Measurements from ENCODE around the gene NEAT1.

Gene NEAT1

DNA sequence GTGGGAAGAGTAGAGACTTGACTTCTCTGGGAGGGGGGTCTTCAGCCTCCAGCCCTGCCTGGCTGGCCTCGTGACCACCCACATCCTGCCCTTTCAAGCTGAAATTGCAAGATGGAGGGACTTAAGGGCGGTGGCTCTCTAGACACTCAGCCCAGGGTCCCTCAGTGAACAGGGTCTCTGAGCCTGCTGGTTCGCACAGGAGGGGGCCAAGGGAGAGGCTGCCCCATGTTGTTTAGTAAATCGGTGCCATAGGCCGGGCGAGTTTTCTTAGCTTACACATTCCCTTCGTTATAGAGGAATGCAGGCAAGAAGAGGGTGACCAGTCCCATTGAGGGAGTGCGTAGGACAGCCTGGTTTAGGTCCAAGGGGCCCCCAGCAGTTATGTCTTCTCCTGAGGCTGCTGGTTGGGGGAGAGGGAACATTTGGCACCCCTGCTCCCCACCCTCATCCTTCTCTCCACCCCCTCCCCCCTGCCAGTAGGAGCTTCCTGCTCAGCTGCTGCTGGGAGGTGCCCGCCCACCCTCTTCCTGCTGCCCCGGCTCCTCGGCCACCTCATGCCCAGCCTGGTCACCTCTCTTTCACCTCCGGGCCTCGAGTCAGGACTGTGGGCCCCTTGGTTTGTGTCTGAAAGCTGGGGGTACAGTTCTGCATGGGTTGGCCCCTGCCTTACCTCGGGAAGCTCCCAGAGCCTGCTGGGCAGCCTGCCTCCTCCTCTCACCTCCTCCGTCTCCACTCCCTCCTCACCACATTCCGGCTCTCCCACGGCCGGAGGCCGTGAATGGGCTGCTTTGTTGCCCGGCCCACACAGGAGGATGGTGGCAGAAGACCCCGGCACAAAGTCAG lies 32.3 kb upstream of the NEAT1 start:
- DNase-seq = no peak

DNA sequence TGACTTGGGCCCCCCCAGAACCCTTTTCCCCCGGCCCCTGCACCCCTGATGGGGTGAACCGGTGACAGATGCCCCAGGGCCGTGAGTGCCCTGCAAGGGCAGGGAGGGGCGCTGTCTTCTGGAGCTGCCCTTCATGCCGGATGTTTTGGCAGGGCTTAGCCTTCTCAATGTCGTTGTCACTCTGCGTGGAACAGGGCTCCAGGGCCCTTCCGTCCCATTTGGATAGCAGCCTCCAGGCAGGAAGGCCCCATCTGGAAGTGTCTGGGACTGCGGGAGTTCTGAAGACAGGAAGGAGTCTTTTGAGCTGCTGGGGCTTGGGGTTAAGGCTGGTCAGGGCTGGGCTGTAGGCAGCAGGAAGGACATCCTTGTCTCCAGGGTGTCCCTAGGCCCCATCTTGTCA lies 31.6 kb upstream of the NEAT1 start:
- no peak for DNase-seq

DNA sequence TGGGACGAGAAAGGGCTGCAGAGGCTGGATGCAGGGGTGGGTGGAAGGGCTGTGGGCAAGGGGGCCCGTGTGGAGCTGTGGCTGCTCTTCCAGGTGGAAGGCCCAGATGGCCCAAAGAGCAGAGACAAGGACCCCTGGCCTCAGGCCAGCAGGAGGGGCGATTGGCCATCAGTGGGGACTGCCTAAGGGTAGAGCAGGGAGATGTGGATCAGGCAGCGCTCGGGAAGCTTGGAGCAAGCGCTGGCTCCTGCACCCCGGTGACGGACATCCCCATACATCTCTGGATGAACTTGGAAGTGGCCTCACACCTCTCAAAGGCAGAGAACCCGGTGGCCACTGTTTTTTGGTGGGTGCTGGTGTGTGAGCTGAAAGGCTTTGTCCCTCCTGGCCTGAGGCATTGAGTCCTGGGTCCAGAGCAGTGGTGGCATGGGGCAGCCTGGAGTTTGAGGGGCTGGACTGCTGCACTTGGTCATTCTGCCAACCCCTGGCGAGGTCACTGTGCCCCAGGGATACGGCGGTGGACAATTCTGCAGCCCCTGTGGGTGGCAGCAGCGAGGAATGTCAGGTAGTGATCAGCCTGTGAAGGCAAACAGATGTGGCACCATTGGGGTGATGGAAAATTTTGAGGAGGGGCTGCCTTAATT lies 30.3 kb upstream of the NEAT1 start:
- no peak for DNase-seq

DNA sequence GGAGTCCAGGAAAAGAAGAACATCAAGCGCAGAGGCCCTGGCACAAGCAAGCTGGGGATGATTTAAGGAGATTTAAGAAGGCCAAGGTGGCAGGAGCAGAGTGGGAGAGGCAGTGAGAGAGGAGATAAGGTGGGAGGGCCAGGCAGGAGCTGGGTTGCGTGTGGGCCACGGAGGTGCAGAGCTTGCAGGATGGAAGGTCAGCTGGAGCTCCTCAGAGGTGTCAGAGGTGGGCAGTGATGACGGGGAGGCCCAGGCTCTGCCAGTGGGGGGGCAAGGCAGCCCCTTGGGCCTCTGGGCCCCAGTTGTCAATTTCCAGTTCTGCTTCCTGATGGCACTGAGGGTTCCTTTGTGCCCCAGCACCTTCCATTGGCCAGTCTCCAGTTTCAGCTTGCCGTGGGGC lies 29.7 kb upstream of the NEAT1 start:
- no peak for DNase-seq

DNA sequence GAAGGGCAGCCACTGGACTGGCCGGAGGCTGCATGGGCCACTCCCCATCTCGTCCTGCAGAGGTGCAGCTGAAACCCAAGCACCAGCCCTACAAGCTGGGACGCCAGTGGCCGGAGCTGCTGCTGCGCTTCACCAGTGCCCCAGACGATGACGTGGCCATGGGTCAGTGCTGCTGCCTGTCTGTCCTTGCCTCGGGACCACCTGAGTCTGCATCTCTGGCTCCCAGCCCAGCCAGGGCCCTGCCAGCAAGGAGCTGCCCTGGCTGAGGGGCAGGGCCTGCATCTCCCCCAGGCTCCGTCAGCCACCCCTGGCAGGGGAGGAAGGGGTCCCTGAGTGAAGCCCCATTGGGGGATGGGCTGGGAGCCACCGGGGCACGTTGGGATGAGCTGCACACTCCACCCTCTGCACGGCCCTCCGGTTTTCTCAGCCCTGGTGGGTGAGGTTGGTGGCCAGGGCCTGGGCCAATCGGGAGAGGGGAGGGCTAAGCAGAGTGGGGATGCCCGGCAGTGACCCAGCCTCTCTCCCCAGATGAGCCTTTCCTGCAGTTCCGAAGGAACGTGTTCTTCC lies 29.0 kb upstream of the NEAT1 start:
- no peak for DNase-seq

DNA sequence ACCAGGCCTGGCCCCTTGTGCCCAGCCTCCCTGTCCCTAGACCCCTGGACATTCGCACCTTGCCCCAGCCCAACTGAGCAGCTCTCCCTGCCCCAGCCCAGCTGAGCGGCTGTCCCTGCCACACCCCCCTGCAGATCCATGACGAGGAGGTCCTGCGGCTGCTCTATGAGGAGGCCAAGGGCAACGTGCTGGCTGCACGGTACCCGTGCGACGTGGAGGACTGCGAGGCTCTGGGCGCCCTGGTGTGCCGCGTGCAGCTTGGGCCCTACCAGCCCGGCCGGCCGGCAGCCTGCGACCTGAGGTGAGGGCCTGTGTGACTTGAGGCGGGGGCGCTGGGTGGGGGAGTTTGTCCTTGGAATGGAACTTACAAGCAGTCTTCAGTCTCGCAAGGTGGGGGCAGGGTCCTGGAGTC lies 28.5 kb upstream of the NEAT1 start:
- no peak for DNase-seq

DNA sequence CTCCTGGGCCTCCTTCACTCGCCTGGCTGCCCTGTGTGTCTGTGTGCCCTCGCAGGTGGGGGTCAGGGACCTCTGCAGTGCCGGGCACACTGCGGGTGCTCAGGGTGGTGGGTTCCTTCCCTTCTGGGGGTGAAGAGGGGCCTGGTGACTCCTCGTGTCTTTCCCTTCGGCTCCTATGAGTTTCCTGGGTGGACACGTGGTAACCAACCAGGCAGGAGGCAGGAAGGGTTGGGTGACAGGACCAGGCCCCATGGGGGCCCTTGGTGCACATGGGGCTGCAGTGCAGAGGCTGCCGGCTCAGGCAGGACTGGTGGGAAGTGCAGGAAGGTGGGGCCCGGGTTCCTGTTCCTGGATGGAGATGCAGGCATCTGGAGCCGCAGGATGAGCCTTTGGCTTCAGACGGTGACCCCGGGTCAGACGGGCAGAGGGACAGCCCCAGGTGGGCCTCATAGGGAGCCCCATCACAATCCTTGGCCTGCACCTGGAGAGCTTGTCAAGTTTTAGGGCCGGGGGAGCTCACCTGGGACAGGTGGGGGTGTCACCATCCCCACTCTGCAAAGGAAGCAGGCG lies 26.6 kb upstream of the NEAT1 start:
- DNase-seq = no peak

DNA sequence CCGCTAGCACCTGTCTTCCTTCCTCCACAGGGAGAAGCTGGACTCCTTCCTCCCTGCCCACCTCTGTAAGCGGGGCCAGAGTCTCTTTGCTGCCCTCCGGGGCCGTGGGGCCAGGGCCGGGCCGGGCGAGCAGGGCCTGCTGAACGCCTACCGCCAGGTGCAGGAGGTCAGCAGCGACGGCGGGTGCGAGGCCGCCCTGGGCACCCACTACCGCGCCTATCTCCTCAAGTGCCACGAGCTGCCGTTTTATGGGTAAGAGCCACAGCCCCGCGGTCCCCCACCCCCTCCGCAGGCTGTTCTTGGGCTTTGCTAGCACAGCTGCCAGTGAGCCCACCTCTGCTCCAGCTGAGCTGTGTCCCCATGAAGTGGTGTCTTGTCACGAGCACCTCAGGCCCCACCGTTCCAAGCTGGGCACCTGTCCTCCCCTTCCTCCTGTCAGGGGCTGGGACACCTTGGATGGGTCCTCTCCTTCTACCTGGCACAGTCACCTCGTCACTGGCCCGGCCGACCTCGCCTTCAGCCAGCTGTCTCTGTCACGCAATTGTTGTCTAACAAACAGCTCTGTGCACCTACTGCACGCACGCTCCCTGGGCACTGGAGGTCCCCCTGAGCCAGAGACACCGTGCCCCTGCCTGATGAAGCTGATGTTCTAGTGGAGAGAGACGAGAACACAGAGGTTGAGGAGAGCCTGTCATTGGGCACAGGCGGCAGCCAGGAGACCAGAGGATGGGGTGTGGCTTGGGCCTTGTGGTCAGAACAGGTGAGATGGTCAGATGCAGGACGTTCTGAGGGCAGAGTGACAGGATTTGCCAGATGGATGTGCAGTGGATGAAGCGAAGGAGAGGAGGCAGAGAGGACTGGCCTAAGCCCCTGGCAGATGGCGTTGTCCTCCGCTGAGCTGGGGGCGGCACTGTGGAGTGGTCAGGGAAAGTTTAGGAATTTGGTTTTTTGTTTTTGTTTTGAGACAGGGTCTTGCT lies 25.5 kb upstream of the NEAT1 start:
- DNase-seq = no peak

DNA sequence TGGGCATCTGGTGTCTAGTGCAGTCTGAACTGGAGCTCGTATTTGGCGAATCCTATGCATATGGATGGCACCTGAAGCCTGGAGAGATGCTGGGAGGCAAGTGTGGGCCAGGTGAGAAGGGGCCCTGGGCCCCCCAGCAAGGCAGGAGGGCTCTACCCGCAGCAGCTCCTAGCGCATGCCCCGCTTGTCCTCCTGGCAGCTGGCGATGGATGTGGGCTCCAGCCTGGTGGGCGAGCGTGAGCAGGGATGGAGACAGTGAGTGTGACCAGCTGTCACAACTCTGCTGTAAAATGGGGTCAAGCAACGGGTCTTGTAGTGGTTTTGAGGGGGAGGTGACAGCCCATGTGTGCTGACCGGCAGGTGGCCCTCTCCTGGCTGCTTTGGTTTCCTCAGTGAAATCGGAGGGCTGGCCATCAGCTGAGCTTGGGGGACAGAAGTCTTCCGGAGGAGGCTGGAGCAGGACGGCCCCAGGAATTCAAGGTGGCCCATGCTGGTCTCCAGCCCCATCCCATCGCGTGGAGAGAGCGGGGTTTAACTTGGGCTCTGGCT lies 24.2 kb upstream of the NEAT1 start:
- no peak for DNase-seq

DNA sequence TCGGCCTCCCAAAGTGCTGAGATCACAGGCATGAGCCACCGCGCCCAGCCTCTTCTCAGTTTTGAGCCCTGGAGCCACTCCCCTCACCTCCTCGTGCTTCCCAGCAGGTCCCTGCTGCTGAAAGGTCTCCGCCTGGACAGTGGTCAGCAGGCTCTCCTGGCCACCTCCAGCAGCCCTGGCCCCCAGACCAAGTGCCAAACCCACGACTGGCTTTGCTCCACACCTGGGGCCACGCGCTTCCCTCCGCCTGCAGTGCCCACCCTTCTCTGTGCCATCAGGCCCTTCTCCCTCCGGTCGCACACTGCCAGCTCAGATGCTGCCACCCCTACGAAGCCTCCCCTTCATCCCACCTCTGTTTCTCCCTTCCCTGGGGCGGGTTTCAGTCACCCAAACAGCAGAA lies 23.3 kb upstream of the NEAT1 start:
- DNase-seq = no peak

DNA sequence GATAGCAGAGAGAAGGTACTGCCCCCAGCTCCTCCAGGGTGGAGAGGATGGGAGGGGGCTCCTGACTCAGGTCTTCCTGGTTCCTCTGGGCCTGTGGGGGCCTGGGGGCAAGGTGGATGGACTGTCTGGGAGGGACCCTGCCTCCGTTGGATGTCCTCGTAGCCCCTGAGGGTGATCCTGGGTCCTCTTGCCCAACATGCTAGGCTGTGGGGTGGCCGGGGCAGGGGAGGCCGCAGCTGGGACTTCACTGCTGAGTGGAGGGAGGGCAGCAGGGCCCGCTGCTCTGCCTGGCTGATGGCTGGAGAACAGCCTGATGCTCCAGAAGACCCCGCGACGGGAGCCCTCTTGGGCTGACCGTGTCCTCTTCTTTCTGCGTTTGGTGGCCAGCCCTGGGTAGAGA lies 22.8 kb upstream of the NEAT1 start:
- no peak for DNase-seq

DNA sequence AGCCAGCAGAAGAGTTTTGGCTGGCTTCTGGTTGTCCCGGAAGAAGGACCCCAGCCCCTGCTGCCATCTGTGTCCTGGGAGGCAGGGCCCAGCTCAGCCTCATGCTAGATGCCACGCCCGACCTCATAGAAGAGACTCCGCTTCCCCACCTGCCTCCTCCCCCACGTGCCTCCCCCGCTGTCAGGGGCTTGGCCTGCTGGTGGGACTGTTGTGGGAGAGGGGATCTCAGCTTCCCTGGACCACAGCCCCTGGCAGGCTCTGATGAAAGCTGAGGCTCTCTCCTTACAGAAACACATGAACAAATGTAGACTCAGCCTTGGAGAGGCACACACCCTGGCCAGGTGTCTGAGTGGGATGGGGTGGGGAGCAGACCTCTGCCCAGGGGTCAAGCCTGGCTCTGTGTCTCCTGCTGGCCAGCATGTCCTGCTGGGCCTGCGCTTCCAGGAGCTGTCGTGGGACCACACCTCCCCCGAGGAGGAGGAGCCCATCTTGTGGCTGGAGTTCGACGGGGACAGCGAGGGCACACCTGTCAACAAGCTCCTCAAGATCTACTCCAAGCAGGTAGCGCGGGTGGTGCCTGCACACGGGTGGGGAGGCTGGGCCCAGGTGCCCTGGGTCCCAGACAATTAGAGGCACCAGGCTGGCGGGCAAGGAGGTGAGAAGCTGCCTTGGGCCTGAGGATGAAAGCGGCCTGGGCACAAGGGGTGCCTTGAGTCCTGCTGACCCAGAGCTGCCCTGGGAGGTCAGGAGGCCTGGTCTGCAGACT lies 22.1 kb upstream of the NEAT1 start:
- no peak for DNase-seq

DNA sequence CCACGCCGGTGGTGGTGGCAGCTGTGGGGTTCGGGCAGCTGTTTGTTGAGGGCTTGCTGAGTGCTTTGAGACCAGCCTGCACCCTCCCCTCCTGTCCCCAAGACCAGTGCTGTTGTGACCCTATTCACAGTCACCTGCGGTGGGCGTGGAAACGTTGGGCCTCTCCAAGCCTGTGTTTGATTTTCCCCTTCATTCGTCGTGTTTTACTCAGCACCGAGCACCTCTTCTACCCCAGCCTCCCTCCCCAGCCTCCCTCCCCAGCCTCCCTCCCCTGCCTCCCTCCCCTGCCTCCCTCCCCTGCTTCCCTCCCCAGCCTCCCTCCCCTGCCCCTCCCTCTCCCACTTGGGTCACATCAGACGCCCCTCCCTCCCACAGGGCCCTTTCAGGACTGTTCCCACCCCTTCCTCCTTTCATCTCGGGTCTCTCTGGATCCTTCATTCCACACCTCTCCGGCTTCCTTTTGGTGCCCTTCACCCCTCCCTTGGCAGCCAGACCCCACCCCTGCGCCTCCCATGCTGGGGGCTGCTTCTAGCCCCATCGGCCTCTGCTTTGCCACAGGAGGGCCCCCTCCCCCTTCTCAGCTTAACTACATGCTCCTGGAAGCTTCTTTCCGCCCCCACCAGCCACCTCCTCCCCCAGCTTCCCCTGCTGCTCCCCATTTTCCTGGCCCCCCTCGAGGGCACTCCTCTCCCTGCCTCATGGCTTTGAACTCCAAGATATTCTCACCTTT lies 21.4 kb upstream of the NEAT1 start:
- no peak for DNase-seq

DNA sequence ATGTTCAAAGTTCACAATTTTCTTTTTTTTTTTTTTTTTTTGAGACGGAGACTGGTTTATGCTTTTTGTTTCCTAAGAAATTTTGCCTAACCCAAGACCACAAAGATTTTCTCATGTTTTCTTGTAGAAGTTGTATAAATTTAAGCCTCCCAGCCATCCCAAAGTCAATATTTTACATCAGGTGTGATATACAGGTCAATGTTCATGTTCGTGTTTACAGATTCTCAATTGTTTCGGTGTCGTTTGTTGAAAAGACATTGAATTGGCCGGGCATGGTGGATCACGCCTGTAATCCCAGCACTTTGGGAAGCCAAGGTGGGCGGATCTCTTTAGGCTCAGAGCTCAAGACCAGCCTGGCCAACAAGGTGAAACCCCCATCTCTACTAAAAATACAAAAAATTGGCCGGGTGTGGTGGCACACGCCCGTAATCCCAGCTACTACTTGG lies 20.8 kb upstream of the NEAT1 start:
- no peak for DNase-seq

DNA sequence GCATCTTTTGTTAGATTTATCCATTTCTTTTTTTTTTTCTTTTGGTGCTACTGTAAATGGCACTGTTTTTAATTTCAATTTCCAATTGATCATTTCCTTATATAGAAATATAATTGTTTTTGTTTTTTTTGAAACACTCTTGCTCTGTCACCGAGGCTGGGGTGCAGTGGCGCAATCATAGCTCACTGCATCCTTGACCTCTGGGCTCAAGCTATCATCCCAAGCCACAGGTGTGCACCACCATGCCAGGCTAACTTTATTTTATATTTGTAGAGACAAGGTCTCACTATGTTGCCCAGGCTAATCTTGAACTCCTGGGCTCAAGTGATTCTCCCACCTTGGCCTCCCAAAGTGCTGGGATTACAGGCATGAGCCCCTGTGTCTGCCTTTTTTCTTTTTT lies 19.8 kb upstream of the NEAT1 start:
- DNase-seq = no peak

DNA sequence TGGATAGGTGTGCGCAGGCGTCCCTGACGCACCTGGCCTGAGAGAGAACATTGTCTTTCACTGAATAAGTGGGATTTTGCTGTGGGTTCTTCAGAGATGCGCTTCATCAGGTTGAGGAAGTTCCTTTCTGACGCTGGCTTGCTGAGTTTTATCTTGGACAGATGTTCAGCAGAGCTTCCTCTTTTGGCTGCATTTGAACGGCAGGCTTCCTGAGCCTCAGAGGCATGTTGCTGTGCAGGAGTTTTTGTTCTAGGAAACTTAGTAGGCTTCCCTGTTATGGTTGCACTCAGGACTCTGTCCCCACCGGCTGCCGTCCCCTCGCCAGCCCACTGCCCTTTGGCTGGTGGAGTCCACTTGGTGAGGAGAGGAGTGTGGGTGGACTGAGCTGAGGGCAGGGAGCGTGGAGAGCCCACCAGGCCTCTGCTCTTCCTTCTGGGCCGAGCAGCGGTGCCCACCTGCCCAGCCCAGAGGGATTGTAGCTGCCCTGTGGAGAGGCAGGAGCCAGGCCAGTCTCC lies 18.9 kb upstream of the NEAT1 start:
- no peak for DNase-seq

DNA sequence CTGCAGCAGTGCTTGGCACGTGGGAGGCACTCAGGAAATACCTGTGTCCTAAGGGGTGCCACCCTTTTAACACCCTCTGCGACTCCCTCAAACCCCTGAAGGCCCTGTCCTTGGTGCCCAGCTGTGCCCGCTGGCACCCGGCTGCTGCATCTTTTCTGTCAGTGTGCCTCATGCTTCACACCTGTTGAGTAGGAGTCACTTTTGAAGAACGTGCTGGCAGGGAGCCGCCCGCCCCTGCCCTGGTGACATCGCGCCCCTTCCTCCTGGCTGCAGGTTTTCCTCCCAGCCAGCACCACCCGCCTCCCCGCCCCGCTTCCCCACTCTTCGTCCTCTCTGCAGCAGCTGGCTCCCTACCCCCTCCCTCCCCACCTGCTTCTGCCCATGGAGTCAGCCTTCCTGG lies 18.4 kb upstream of the NEAT1 start:
- DNase-seq = no peak

DNA sequence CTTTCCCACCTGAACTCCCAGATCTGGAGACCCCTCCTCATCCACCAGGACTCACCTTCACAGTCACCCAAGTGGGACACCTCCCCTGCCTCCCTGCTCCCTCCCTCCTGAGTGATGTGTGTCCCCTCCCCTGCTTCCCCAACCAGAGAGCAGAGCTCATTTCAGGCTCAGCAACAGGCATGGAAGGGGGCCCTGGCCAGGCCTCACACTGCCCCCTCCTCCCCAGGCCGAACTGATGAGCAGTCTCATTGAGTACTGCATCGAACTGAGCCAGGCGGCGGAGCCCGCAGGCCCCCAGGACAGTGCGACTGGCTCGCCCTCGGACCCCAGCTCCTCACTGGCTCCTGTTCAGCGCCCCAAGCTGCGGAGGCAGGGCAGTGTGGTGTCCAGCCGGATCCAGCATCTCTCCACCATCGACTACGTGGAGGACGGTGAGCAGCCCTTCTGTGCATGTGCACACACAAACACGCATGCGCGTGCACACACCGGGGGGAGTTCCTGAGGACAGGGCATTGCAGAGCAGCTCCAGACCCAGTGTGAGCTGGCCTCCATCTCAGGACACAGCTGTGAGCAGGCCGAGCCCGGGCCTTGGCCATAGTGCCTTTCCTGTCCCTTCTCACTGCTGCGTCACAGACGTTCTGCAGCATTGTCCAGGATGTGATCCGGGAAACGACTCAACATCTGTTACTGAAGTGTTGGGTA lies 17.8 kb upstream of the NEAT1 start:
- DNase-seq = no peak

DNA sequence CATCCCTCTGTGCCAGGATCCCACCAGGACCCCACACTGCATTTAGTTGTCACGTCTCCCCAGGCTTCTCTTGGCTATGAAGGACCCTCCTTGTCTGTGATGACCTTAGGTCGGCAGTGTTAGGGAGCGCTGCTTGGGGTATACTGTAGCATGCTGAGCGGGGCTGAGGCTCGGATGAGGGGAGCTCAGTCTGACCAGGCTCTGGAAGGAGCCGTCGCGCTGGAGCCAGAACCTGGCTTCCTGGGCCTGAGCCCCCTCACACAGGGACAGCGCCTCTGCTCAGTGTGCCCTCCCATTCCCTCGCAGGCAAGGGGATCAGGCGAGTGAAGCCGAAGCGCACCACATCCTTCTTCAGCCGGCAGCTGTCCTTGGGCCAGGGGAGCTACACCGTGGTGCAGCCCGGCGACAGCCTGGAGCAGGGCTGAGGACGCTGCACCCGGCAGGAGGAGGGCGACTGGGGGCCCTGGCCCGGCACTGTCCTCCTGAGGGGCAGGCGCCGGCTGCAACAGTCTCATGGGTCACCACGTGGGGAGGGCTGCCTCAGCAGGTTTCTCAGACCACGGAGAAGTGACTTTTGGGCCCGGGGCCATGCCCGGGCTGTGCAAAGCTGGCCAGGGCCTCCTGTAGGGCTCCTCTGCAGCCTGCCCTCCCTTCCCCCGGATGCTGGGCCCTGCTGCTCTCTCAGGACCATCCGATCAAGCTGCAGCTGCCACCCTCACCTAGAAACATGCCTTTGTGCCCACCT lies 11.5 kb upstream of the NEAT1 start:
- DNase-seq = no peak
